H1 (cell line): ENCODE data around the gene OXA1L. TPM values are rescaled to one million over a fixed set of nuclear protein-coding genes. Genes with fewer than 3 reads are reported as not detected.

ENCODE experiments used
- CTCF ChIA-PET: fragments of 300-600 bp; sonication (Branson Sonifier 250); formaldehyde crosslinking; loops from one replicate; lab custom pipeline; 2021; ENCODE audit not compliant: partially characterized antibody; lab: Charles Lee
- POLR2A ChIA-PET: fragments of 300-600 bp; sonication (Branson Sonifier 250); formaldehyde crosslinking; loops from one replicate; lab custom pipeline; 2021; ENCODE audit warnings: inconsistent platforms; ENCODE audit not compliant: partially characterized antibody; lab: Charles Lee
- DNase-seq, 2 experiments: peaks; one replicate each; pipeline versions ENCODE4 v3.0.0 to v3.0.0-alpha.2; 2010 to 2022; ENCODE audit warnings: low spot score in 2 of 2, low read depth in 1 of 2, mixed read lengths in 1 of 2
- FAIRE-seq: peaks from 2 replicates; lab custom pipeline; 2011; peaks lifted over from hg19 to GRCh38; lab: Jason Lieb, UNC
- H2AFZ ChIP-seq: 2 replicates; pipeline ENCODE4 v1.8.1; 2012; ENCODE audit warnings: low read length, inconsistent platforms
- H2AK5ac ChIP-seq: 2 replicates; pipeline ENCODE4 v1.6.1; 2013; ENCODE audit warnings: low read depth, low read length
- H2BK120ac ChIP-seq: replicated peaks from 2 replicates; pipeline ENCODE3; 2013; ENCODE audit warnings: low read depth, low read length, inconsistent platforms
- H2BK12ac ChIP-seq: 2 replicates; pipeline ENCODE4 v1.6.1; 2013; ENCODE audit warnings: low read depth, low read length
- H2BK15ac ChIP-seq: 2 replicates; pipeline ENCODE4 v1.6.1; 2013; ENCODE audit warnings: low read length
- H2BK20ac ChIP-seq: 2 replicates; pipeline ENCODE4 v1.6.1; 2013; ENCODE audit warnings: low read length
- H2BK5ac ChIP-seq: 2 replicates; pipeline ENCODE4 v1.6.1; 2013; ENCODE audit warnings: low read depth, low read length
- H3K14ac ChIP-seq: 2 replicates; pipeline ENCODE4 v1.6.1; 2013; ENCODE audit warnings: inconsistent platforms; ENCODE audit not compliant: insufficient read length
- H3K18ac ChIP-seq: 2 replicates; pipeline ENCODE4 v1.6.1; 2013; ENCODE audit warnings: low read length; ENCODE audit errors: extremely low read depth
- H3K23ac ChIP-seq: 2 replicates; pipeline ENCODE4 v1.6.1; 2013; ENCODE audit warnings: inconsistent platforms; ENCODE audit not compliant: insufficient read length
- H3K23me2 ChIP-seq: 2 replicates; pipeline ENCODE4 v1.6.1; 2013; ENCODE audit warnings: low read depth, low read length
- H3K27ac ChIP-seq: 2 replicates; pipeline ENCODE4 v1.6.1; 2011; ENCODE audit warnings: low read depth, low read length, inconsistent platforms
- H3K27me3 ChIP-seq, 4 experiments: replicated peaks in 1 of 4; 1 replicate in 1 of 4; 2 replicates in 3 of 4; pipeline versions ENCODE4 v1.6.1 to v1.8.1; 2011 to 2013; ENCODE audit warnings: low read length in 3 of 4, mild to moderate bottlenecking in 3 of 4, inconsistent platforms in 2 of 4, mixed read lengths in 2 of 4, moderate library complexity in 1 of 4; ENCODE audit not compliant: control insufficient read depth in 3 of 4, insufficient read depth in 3 of 4; ENCODE audit errors: extremely low read depth in 1 of 4
- H3K36me3 ChIP-seq, 4 experiments: 2 replicates each; pipeline versions ENCODE4 v1.6.1 to v1.8.1; 2011 to 2013; ENCODE audit warnings: mild to moderate bottlenecking in 4 of 4, low read length in 3 of 4, moderate library complexity in 2 of 4, control low read depth in 1 of 4, inconsistent platforms in 1 of 4; ENCODE audit not compliant: insufficient read depth in 4 of 4, control insufficient read depth in 2 of 4
- H3K4ac ChIP-seq: replicated peaks from 2 replicates; pipeline ENCODE3; 2013; ENCODE audit warnings: low read length, low read depth, mixed read lengths, inconsistent platforms; ENCODE audit not compliant: insufficient read length
- H3K4me1 ChIP-seq, 4 experiments: replicated peaks in 1 of 4; 1 replicate in 1 of 4; 2 replicates in 3 of 4; pipeline versions ENCODE4 v1.6.1 to v1.8.1; 2011 to 2013; ENCODE audit warnings: low read length in 3 of 4, inconsistent platforms in 2 of 4, mixed read lengths in 1 of 4; ENCODE audit not compliant: insufficient read depth in 4 of 4, control insufficient read depth in 3 of 4
- H3K4me2 ChIP-seq, 2 experiments: 2 replicates each; pipeline versions ENCODE4 v1.6.1 to v1.8.1; 2011 to 2013; ENCODE audit warnings: low read depth in 2 of 2, low read length in 2 of 2, control low read depth in 1 of 2, inconsistent platforms in 1 of 2, mild to moderate bottlenecking in 1 of 2; ENCODE audit not compliant: insufficient read depth in 1 of 2
- H3K4me3 ChIP-seq, 4 experiments: fragments of 200-600, 300-600 bp in 1 of 4; sonication (generic), shearing (Covaris generic), sonication (Bioruptor Twin) in 1 of 4; 2 replicates each; pipeline versions ENCODE4 v1.5.1 to v1.8.1; 2011 to 2016; ENCODE audit warnings: low read length in 4 of 4, low read depth in 3 of 4, control low read depth in 2 of 4, inconsistent platforms in 2 of 4, mild to moderate bottlenecking in 2 of 4, mixed read lengths in 1 of 4, moderate library complexity in 1 of 4; ENCODE audit not compliant: insufficient read depth in 2 of 4; ENCODE audit errors: extremely low read depth in 1 of 4
- H3K56ac ChIP-seq: replicated peaks from 2 replicates; pipeline ENCODE3; 2013; ENCODE audit warnings: low read depth, mild to moderate bottlenecking, mixed read lengths, low read length, inconsistent platforms; ENCODE audit not compliant: insufficient read length
- H3K79me1 ChIP-seq: 2 replicates; pipeline ENCODE4 v1.6.1; 2013; ENCODE audit warnings: low read depth, low read length, control low read depth
- H3K79me2 ChIP-seq, 2 experiments: 2 replicates each; pipeline versions ENCODE4 v1.6.1 to v1.8.1; 2012 to 2013; ENCODE audit warnings: low read length in 2 of 2, mild to moderate bottlenecking in 2 of 2, inconsistent platforms in 1 of 2; ENCODE audit not compliant: insufficient read depth in 2 of 2, control insufficient read depth in 1 of 2
- H3K9ac ChIP-seq, 4 experiments: replicated peaks in 1 of 4; 1 replicate in 1 of 4; 2 replicates in 3 of 4; pipeline versions ENCODE4 v1.6.1 to v1.8.1; 2011 to 2013; ENCODE audit warnings: low read depth in 3 of 4, low read length in 3 of 4, control low read depth in 2 of 4, mild to moderate bottlenecking in 2 of 4, moderate library complexity in 2 of 4, inconsistent platforms in 1 of 4; ENCODE audit errors: extremely low read depth in 1 of 4
- H3K9me3 ChIP-seq, 2 experiments: 2 replicates each; pipeline versions ENCODE4 v1.6.1 to v1.8.1; 2012 to 2013; ENCODE audit warnings: mild to moderate bottlenecking in 2 of 2, moderate library complexity in 2 of 2, control low read depth in 1 of 2, inconsistent platforms in 1 of 2, low read depth in 1 of 2, low read length in 1 of 2, mixed read lengths in 1 of 2; ENCODE audit not compliant: insufficient read depth in 2 of 2
- H4K20me1 ChIP-seq, 2 experiments: replicated peaks in 1 of 2; 2 replicates each; pipeline versions ENCODE3 to v1.8.1; 2011 to 2013; ENCODE audit warnings: inconsistent platforms in 2 of 2, low read length in 2 of 2, mild to moderate bottlenecking in 1 of 2; ENCODE audit not compliant: insufficient read depth in 2 of 2, control insufficient read depth in 1 of 2
- H4K5ac ChIP-seq: 2 replicates; pipeline ENCODE4 v1.6.1; 2013; ENCODE audit warnings: low read length, low read depth, mixed read lengths, inconsistent platforms; ENCODE audit not compliant: insufficient read length
- H4K8ac ChIP-seq: 2 replicates; pipeline ENCODE4 v1.8.0; 2013; ENCODE audit warnings: mild to moderate bottlenecking, moderate library complexity, low read length, inconsistent platforms; ENCODE audit not compliant: insufficient read depth; ENCODE audit errors: extremely low read depth
- H4K91ac ChIP-seq: replicated peaks from 2 replicates; pipeline ENCODE3; 2013; ENCODE audit warnings: low read length, mixed read lengths, inconsistent platforms; ENCODE audit not compliant: insufficient read length
- CBX5 ChIP-seq: fragments of 300-800, 300-1000 bp; sonication (generic); IDR thresholded peaks from 2 replicates; pipeline ENCODE4 v1.7.1; 2016; ENCODE audit warnings: antibody characterized with exemption, low read length, low read depth
- CHD1 ChIP-seq: IDR thresholded peaks from 2 replicates; pipeline ENCODE4 v1.6.1; 2012; ENCODE audit warnings: low read depth, low read length, improper control_type of control experiment
- EGR1 ChIP-seq: IDR thresholded peaks from 2 replicates; pipeline ENCODE4 v1.6.1; 2011; ENCODE audit warnings: low read depth, low read length, borderline replicate concordance
- SIN3A ChIP-seq, 2 experiments: IDR thresholded peaks in 1 of 2; conservative IDR thresholded peaks in 1 of 2; 2 replicates each; pipeline ENCODE4 v1.6.1; 2011 to 2012; ENCODE audit warnings: low read length in 2 of 2, improper control_type of control experiment in 1 of 2, low read depth in 1 of 2, mild to moderate bottlenecking in 1 of 2
- whole genome bisulfite sequencing, 2 experiments: shearing (Covaris generic) in 1 of 2; methylation state at CpG; one replicate each; pipeline versions ENCODE4 v1.1.6 to v1.1.7; 2013 to 2015; ENCODE audit warnings: low lambda C conversion rate in 2 of 2, mixed read lengths in 2 of 2, inconsistent platforms in 1 of 2, low coverage in 1 of 2, missing lambda C conversion rate in 1 of 2; ENCODE audit not compliant: insufficient replicate concordance in 2 of 2, insufficient coverage in 1 of 2, insufficient read length in 1 of 2; ENCODE audit errors: extremely low coverage in 1 of 2, missing lambda C conversion rate in 1 of 2; 5-methylcytosine and 5-hydroxymethylcytosine counted together
- polyA plus RNA-seq, 7 experiments: library from polyadenylated mRNA; depleted of rRNA in 3 of 7; stranded (reverse) in 5 of 7; unstranded in 2 of 7; fragments of >200 nt in 5 of 7; fragments of 200-250 nt in 2 of 7; gene quantifications; 1 replicate in 5 of 7; 2 replicates in 1 of 7; 4 replicates in 1 of 7; pipeline versions ENCODE4 v1.2.1 to v1.2.3, GENCODE V29; 2011 to 2013; ENCODE audit warnings: missing spikeins in 2 of 7, mixed read lengths in 2 of 7
- total RNA-seq: library from RNA; stranded (reverse); fragmentation: NEBNext Ultra II Directional; extraction: Animal tissue kit (Norgen Biotek cat#: 25700); gene quantifications from 2 replicates; pipeline ENCODE4 v1.2.1, GENCODE V29; 2021

The OXA1L gene
- total and polyA plus RNA-seq, 2 of the 8 experiments (the other 6 are each of a cell fraction or from before 2014, with no cell fraction given): 125 to 199 TPM

DNA sequence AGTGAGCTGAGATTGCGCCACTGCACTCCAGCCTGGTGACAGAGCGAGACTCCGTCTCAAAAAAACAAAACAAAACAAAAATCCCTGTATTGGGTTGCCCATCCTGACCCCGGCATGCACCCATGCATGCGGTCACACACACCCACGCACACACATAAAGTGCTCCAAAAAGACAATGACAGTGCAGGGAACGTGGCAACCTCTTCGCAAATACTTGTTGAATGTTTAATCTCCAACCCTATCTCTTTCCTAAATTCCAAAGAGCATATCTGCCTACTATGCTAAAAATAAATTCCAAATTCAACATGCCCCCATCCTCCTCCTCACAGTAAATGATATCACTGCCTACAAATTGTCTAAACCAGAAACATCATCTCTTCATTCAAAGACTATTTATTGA, 35.2 kb downstream of the OXA1L start:
- Histone ChIP-seq H2AFZ (no peak overlapping the region), H4K91ac (no peak overlapping the region), H2AK5ac (no peak overlapping the region), H3K23ac (no peak overlapping the region), H3K18ac (no peak overlapping the region), H3K23me2 (no peaks in the 10 kb centered on the region), H3K4me3 (no peak overlapping the region), H3K36me3 (no peaks in the 10 kb centered on the region), H2BK5ac (no peak overlapping the region), H4K5ac (no peak overlapping the region), H4K8ac (no peak overlapping the region), H2BK20ac (no peak overlapping the region), H3K27me3 (no peaks in the 10 kb centered on the region), H3K4me1 (peaks cover 2 to 6% (median 4%) of the 10 kb centered on the region in 4 experiments; a peak in 5 of 7 replicates), H3K14ac (no peak overlapping the region), H3K4me2 (no peak overlapping the region), H3K79me2 (no peaks in the 10 kb centered on the region), H3K79me1 (no peaks in the 10 kb centered on the region), H2BK15ac (no peak overlapping the region)
- no peak for DNase-seq
- ChIA-PET CTCF (interaction anchor here (1.0 to 53.1 kb wide), 6 partner anchors 11 to 231 kb away, joined by 3 to 1562 read pairs (median 4); partner anchors contain the start of genes LRP10, MMP14 and REM2), POLR2A (interaction anchor here (1.7 kb wide), 1 partner anchor 36 kb away, joined by 4 read pairs; the partner anchor contains the start of gene OXA1L)
- TF ChIP-seq CHD1 (no peak), CBX5 (no peak), EGR1 (no peak), SIN3A (conservative IDR thresholded peaks at IDR 0.05 in 1 of 2, IDR thresholded peaks at IDR 0.05 in 1 of 2; ENCODE audit: low read depth in 1 of 2, low read length in 2 of 2) (no peak)
- TF ChIP-seq, all 59 proteins: peak for 0
- Histone ChIP-seq H2BK12ac (no peak overlapping the region), H3K9me3 (no peaks in the 10 kb centered on the region), H3K27ac (no peak overlapping the region), H3K56ac (no peak overlapping the region), H4K20me1 (no peaks in the 10 kb centered on the region), H2BK120ac (no peak overlapping the region), H3K4ac (no peak overlapping the region), H3K9ac (no peak overlapping the region)
- WGBS, 2 experiments: 77% methylated on average over 8 of the region's 8 CpGs; no CpG with 5 or more reads in 1 of the 2 experiments
- FAIRE-seq: no peak
